SU-DHL-6 (cell line): ENCODE measurements around the gene WASL.
"Not testable (repeated sequence)": the region's sequence is repeated elsewhere in the genome, so short reads cannot be mapped to it uniquely, and the experiment has no call there.

Experiments used
- CTCF ChIP-seq: fragments of 200-600 bp; sonication (generic); IDR thresholded peaks from one replicate; pipeline ENCODE4 v1.5.1; 2017; ENCODE audit warnings: antibody characterized with exemption, mild to moderate bottlenecking, low read length, moderate library complexity; ENCODE audit not compliant: insufficient read depth, poor library complexity, severe bottlenecking
- EZH2phosphoT487 ChIP-seq: fragments of 200-600 bp; sonication (generic), shearing (Covaris generic); conservative IDR thresholded peaks from 2 replicates; pipeline ENCODE4 v1.6.1; 2018; ENCODE audit warnings: mild to moderate bottlenecking, antibody characterized with exemption, low read length, moderate library complexity, mixed read lengths

- not testable (repeated sequence) for TF ChIP-seq CTCF, EZH2phosphoT487
Observed at GRCh38 chr7:123737168-123737674, 11.6 kb downstream of the WASL start.
